ENCODE results near the gene MORC3.

DNA sequence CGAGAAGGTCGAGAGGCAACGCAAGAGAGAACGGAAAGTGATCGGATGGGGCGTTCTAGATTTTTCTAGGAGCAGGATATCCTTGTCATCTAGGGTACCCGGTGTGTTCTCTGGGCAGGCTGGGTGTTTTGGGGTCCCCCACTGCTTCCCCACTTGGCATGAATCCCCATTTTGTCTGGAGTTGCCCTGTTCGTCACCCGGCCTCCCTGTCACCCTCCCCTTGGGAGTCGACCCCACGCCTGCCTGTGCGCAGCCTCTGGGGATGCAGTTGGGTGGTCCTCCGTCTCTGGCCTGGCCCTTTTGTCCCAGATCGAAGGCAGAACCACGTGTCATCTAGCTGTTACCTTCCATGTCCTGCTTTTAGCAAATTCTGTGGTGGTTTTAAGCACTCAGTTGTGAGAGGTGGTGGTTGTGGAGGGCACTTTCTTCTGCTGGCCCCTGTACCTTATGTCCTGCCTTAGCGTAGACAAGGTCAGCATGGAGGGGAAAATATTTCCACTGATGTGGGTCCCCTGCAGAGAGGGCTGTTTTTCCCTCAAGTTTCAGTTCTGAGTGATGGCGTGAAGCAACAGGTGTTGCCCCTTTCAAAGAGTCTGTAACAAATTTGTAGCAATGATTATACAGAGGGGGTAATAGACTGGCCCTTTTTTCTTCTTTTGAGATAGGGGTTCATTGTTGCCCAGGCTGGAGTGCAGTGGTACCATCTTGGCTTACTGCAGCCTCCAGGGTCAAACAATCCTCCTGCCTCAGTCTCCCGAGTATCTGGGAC lies 100.8 kb downstream of the MORC3 start:
- TF ChIP-seq, protein P1, sequence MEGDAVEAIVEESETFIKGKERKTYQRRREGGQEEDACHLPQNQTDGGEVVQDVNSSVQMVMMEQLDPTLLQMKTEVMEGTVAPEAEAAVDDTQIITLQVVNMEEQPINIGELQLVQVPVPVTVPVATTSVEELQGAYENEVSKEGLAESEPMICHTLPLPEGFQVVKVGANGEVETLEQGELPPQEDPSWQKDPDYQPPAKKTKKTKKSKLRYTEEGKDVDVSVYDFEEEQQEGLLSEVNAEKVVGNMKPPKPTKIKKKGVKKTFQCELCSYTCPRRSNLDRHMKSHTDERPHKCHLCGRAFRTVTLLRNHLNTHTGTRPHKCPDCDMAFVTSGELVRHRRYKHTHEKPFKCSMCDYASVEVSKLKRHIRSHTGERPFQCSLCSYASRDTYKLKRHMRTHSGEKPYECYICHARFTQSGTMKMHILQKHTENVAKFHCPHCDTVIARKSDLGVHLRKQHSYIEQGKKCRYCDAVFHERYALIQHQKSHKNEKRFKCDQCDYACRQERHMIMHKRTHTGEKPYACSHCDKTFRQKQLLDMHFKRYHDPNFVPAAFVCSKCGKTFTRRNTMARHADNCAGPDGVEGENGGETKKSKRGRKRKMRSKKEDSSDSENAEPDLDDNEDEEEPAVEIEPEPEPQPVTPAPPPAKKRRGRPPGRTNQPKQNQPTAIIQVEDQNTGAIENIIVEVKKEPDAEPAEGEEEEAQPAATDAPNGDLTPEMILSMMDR (IDR thresholded peaks at IDR 0.05) = no peak
- TF ChIP-seq POLR2A (IDR thresholded peaks at IDR 0.05) = no peak
